Stimulated activated CD4-positive, alpha-beta T cell treated with anti-CD3 and anti-CD28 coated beads, Interleukin-12 subunit alpha, Interleukin-12 subunit beta, amount 100 ng/mL, for 24 hours (primary cell): ENCODE results near the gene SRMS.
A peak's percentile ranks its signal among the peaks of the same experiment; 100 is the strongest.

Source experiments
- DNase-seq, 2 experiments: peaks; one replicate each; pipeline ENCODE4 v3.0.0-alpha.2; 2020; ENCODE audit warnings: low read depth in 2 of 2

SRMS gene

GRCh38 chr20:63502671-63503172 lies 44.8 kb downstream of the SRMS start:
- DNase-seq: no peak

DNA sequence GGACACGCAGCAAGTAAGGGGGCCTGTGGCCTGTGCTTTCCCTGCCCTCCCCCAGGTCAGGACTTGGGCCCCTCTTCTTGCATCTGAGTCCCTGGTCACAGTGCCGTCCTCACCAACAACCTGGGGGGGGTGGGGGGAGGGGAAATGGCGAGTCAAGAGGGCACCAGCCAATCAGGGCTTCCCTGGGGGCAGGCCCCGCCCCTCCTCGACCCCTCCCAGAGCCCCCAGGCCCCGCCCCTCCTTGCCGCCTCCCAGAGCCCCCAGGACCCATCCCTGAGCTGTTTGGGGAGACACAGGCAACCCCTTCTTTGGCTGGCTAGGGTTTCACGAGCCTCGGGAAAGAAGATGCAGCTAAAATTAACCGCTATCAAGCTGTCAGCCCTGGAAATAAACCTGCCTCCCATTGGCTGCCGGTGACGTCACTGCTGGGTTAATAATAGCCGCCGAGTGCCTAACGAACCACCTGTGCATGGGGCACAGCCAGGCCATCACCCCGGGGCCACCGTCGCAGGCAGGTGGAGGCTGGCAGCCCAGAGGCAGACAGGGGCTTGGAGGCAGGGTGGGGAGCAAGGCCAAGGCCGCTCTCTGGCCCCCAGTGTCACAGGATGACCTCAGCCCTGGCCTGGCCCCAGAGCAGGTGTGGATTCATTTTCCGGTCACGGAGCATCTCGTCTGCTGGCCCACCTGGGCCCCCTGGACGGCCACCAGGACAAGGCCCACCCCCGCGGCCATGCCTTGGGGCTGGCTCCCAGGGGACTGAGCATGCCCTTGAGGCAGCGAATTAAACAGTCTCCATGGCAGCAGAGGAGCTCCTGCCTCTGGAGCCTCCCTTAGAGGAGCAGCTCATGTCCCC lies 45.5 kb downstream of the SRMS start:
- no peak for DNase-seq

- DNase-seq: no peak
These were observed 46.4 kb downstream of the SRMS start for GRCh38 chr20:63500902-63501817.

GRCh38 chr20:63500151-63500901 lies 47.2 kb downstream of the SRMS start:
- DNase-seq: no peak

GRCh38 chr20:63499338-63499969 lies 48.1 kb downstream of the SRMS start:
- no peak for DNase-seq

GRCh38 chr20:63498960-63499337 lies 48.6 kb downstream of the SRMS start, which contains the start of gene EEF1A2:
EEF1A2 (minus strand) TSS chr20:63499083; CDS start chr20:63497763, 1,320 bp downstream.
- no peak for DNase-seq

DNA sequence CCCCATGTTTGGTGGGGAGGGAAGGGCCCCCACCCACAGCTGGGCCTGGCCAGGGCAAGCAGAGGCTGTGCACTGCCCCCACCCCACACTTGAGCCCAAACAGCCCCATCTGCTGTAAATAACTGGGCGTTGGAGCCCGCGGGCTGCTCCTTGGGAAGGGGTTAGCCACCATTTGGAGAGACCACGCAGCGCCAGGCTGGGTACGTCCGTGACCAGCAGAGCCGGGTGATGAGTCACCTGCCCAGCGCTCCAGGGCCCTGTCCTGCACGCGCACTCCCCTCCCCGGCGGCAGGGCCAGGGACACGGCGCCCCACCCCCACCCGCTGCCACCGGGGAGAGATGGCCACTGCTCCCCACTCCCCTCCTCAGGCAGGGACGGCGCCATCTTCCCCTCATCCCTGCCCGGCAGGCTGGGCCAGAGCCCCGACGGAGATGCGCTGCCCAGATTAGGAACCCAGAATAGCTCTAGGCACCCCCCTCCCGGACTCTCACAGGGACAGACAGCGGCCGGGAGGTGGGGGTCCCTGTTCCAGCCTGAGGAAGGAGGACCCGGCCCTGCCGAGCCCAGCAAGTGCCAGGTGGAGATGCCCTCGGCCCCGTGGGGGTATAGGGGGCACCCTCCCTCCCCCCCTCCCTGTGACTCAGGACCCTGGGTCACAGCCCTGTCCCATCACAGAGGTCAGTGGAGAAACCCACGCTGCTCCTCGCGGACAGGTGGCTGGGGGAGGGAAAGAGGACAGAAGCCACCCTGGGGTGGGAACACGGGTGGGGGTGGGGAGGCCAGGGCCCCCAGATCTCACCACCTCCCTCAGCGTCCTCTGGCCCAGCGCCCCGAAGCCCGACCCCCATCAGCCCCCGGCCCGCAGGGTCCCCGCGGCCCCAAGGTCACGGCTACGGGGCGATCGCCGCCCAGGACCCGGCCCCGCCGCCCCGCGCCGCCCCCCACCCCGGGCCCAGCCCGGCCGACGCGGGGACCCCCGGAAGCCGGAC lies 49.3 kb downstream of the SRMS start:
- no peak for DNase-seq

DNA sequence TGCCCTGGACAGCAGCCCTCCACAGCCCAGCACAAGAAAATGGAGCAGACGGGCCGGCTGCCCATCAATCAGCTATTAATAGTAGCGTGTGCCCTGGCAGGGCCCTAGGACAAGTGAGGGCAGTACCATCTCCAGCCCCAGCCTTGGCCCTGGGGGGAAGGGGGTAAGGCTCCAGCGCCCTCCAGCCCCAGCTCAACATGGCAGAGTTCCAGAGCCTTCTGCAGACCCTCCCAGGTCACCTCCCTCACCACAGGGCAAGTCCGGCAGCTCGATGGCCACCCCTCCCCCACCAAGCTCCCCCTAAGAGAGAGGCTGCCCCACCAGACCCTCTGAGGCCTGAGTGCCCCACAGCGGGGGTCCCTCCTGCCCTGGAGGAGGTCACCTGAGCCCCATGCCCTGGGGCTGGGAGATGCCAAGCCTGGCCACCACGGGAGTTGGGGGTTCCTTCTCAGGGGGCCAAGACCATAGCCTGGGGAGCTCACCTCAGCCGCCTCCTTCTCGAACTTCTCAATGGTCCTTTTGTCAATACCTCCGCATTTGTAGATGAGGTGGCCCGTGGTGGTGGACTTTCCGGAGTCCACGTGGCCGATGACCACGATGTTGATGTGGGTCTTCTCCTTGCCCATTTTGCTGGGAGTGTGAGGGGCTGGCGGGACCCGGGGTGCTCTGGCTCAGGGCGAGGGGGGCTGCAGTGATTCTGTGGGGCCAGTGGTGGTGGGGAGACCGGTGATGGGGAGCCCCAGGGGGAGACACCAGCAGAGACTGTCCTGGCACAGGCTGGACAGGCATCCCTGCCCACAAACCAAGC lies 50.2 kb downstream of the SRMS start:
- DNase-seq: no peak

DNA sequence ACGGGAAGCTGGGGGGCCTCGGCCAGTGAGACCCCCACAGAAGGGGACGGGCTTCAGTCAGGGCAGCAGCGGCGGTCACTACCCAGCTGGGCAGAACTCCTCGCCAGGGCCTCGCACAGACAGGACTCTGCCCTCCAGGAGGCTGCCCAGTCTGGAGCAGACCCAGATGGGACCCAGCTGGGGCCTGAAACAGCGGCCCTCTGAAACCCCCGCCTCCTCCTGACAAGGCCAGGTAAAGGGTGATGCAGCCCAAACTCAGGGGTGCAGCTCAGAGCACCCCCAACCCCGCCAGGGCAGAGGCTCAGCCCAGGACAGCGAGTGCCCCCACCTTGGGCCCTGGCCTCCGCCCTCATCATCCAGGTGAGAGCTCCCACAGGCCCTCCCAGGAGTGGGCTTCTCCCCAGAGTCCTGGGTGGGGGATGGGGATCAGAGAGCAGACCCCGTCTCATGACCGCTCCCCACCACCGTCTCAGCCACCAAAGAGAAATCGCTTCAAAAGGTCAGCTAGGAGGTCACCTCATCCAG lies 50.9 kb downstream of the SRMS start:
- no peak for DNase-seq

DNA sequence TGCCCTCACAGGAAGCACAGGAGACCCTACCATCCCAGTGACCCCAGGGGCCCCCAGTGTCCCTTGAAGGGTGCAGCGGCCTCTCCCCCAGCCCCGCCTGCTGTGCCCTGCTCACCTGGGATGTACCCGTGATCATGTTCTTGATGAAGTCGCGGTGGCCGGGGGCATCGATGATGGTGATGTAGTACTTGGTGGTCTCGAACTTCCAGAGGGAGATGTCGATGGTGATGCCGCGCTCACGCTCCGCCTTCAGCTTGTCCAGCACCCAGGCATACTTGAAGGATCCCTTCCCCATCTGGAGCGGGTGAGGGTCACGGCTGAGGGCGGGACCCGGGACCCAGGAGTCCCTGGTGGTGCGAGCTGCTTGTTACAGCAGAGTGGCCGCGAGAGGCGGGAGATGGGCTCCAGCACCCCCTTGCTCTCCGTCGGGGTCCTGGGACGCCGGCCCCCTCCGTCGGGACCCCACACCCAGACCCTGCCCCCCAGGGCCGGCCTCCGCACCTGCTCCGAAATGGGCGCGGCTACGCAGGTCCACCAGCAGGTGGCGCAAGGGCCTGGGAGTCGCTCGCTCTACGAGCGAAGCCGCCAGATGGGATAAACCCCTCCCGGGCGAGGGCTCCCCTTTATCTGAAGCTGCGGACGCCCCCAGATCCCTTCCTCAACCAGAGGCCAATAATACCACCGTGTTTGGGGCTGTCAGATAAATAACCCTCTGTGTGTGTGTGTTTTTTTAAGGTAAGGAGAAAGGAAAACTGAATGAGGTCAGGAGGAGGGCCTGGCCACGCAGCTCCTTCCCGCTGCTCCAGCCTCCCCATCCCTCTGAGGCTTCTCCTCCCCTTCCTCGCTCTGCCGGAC lies 51.6 kb downstream of the SRMS start:
- DNase-seq: peak; percentile 47 to 72

- no peak for DNase-seq
These were observed 52.3 kb downstream of the SRMS start for GRCh38 chr20:63495167-63495720.

DNA sequence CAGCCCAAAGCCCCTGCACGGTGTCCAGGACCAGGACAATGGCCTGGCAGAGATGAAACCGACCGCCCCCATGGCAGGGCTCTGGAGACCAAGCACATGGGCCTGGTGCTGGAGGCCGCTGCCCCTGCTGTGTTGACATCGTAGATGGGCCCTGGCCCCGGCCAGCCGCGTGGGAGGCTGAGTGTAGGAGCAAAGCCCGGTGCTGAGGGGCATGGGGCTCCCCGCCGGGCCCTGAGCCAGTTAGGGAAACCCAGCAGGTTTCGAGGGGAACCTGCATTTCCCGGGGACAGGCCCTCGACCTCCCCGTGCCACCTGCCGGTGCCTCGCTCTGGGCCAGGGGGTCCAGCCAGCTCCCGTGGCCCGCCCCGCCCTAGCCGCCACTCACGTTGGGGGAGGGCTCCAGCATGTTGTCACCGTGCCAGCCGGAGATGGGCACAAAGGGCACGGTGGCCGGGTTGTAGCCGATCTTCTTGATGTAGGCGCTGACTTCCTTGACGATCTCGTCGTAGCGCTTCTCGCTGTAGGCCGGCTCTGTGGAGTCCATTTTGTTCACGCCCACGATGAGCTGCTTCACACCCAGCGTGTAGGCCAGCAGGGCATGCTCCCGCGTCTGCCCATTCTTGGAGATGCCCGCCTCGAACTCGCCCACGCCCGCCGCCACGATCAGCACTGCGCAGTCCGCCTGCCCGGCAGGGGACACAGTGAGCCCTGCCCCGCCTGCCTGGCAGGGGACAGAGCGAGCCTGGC lies 53.0 kb downstream of the SRMS start:
- no peak for DNase-seq

- DNase-seq: no peak
These were observed 53.5 kb downstream of the SRMS start for GRCh38 chr20:63494084-63494419.

DNA sequence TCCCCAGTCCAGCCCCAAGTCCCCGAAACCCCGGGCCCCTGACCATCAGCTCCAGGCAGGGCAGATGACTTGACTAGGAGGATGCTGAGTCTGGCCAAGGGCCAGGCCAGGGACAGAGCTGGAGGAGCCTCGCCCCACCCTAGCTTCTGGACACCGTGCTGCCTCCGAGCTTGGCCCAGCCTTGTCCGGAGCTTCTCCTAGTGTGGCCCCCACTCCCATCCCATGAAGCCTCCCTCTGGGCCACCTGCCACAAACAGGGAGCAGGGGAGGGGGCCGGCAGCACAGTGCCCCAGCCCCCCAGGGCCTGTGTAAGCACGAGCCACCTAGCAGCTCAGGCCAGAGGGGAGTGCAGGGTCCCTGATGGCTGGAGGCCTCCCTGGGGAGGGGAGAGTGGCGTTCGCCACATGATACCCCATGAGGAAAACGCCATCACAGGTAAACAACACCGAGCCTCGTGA lies 54.0 kb downstream of the SRMS start:
- DNase-seq: no peak

DNA sequence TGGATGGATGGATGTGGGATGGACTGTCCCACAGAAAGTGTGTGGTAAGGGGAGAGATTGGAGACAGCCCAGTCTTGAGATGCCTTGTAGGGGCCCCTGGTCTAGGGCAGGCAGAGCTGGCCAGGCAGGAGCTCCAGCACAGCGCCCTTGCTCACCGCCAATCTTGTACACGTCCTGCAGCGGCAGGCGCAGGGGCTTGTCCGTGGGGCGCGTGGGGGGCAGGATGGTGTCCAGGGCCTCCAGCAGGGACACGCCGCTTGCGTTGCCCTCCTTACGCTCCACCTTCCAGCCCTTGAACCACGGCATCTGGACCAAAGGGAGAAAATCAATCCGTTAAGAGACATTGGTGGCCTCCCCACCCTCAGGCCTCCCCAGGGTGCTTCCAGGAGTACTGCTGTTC lies 54.6 kb downstream of the SRMS start:
- DNase-seq: no peak

DNA sequence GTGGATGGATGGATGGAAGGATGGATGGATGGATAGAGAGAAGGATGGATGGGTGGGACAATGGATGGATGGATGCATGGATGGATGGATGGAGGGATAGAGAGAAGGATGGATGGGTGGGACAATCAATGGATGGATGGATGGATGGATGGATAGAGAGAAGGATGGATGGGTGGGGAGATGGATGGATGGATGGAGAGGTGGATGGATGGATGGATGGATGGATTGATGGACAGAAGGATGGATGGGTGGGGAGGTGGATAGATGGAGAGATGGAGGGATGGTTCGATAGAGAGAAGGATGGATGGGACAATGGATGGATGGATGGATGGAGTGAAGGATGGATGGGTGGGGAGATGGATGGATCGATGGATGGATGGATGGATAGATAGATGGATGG lies 55.0 kb downstream of the SRMS start:
- DNase-seq: no peak

GRCh38 chr20:63491635-63492230 lies 55.8 kb downstream of the SRMS start:
- no peak for DNase-seq
